ENCODE data around the gene INTS6. TPM values are rescaled to one million over a fixed set of nuclear protein-coding genes. Genes with fewer than 3 reads are reported as not detected.

The INTS6 gene
- total RNA-seq, 4 donors from 2014 or later: 22.4 to 35.0 (median 29.8) TPM

DNA sequence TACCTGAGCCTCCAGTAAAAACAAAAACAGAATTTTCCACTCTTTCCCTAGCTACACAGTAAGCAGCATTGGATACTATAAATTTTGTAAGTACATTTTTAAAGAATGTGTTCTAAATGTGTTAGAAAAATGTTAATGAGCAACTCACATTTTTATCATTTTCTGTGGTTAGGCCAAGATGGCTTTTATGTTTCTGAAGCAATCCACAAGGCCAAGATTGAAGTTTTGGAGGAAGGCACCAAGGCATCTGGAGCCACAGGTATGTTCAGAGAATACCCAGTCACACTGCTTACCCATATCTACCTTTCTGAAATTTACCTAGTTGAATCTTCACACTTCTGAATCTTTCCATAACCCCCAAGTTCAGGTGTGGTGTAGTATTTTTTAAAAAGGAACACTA is 91.7 kb downstream of the INTS6 start:
- TF ChIP-seq EP300 (IDR thresholded peaks at IDR 0.05): no peak
- no peak for TF ChIP-seq POLR2A (IDR thresholded peaks at IDR 0.05)
- TF ChIP-seq, protein P1, sequence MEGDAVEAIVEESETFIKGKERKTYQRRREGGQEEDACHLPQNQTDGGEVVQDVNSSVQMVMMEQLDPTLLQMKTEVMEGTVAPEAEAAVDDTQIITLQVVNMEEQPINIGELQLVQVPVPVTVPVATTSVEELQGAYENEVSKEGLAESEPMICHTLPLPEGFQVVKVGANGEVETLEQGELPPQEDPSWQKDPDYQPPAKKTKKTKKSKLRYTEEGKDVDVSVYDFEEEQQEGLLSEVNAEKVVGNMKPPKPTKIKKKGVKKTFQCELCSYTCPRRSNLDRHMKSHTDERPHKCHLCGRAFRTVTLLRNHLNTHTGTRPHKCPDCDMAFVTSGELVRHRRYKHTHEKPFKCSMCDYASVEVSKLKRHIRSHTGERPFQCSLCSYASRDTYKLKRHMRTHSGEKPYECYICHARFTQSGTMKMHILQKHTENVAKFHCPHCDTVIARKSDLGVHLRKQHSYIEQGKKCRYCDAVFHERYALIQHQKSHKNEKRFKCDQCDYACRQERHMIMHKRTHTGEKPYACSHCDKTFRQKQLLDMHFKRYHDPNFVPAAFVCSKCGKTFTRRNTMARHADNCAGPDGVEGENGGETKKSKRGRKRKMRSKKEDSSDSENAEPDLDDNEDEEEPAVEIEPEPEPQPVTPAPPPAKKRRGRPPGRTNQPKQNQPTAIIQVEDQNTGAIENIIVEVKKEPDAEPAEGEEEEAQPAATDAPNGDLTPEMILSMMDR (IDR thresholded peaks at IDR 0.05): no peak
- TF ChIP-seq POLR2AphosphoS5 (IDR thresholded peaks at IDR 0.05): no peak
- Histone ChIP-seq H3K36me3 (peaks cover 0 to 43% of the 10 kb centered on the region in 2 donors), H3K9me3 (no peaks in the 10 kb centered on the region), H3K27ac (no peak overlapping the region), H3K4me1 (peaks cover 0 to 18% (median 0%) of the 10 kb centered on the region in 3 donors), H3K27me3 (no peaks in the 10 kb centered on the region), H3K4me3 (no peak overlapping the region)
- no peak for ATAC-seq

DNA sequence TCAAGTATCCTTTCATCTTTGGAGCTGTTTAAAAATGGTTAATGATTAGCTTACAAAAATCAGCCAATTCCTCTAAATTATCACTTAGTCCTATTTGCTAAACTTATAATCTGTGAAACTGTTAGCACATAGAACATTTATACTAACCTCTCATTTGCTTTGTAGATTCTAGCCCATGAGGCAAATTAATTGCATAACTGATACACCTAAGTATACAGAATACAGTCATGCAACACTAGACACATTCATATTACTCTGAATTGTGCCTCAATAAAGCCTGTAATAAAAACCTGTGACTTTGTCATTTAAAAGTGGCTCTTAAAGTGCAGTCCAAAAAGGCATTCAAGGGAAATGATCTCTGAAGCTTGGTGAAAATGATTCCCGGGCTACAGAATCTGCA is 92.3 kb downstream of the INTS6 start:
- H3K4me1 ChIP-seq: peaks cover 0 to 18% (median 0%) of the 10 kb centered on the region in 3 donors
- no peak overlapping the region for H3K4me3 ChIP-seq
- no peaks in the 10 kb centered on the region for H3K27me3 ChIP-seq
- no peak overlapping the region for H3K27ac ChIP-seq
- TF ChIP-seq POLR2AphosphoS5 (IDR thresholded peaks at IDR 0.05) (no peak), EP300 (IDR thresholded peaks at IDR 0.05) (no peak), POLR2A (IDR thresholded peaks at IDR 0.05) (no peak)
- TF ChIP-seq, protein P1 (IDR thresholded peaks at IDR 0.05): no peak
- H3K9me3 ChIP-seq: no peaks in the 10 kb centered on the region
- no peak for ATAC-seq
- whole genome bisulfite sequencing, 2 donors (ENCODE audit: low coverage in 1 of 2): 80 to 100% methylated on average over 1 of the region's 1 CpG
- peaks cover 0 to 37% of the 10 kb centered on the region in 2 donors for H3K36me3 ChIP-seq

DNA sequence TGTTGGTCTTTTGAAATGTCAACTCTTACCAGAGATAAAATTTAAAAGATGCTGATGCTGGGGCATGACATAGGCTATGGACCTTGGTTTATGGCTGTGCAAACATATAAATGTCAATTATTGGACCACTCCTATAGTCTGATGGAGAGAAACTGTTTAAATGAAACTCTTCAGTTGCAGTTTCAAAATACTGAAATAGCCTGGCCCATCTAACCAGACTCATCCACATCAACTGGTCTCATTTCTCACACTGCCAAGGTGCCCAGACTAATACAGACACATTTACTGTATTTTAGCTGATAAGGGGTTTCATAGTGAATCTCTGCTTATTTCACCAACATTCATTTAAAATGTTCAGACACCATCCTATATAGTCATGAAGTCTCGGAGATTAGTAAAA is 93.5 kb downstream of the INTS6 start:
- TF ChIP-seq, protein P1 (IDR thresholded peaks at IDR 0.05): no peak
- TF ChIP-seq EP300 (IDR thresholded peaks at IDR 0.05) (no peak), POLR2A (IDR thresholded peaks at IDR 0.05) (no peak), POLR2AphosphoS5 (IDR thresholded peaks at IDR 0.05) (no peak)
- H3K9me3 ChIP-seq: no peaks in the 10 kb centered on the region
- WGBS, 2 donors (ENCODE audit: low coverage in 1 of 2): 92 to 100% methylated on average over 1 of the region's 1 CpG
- H3K36me3 ChIP-seq: peaks cover 0 to 28% of the 10 kb centered on the region in 2 donors
- H3K4me3 ChIP-seq: no peak overlapping the region
- ATAC-seq: no peak
- no peaks in the 10 kb centered on the region for H3K27me3 ChIP-seq
- H3K4me1 ChIP-seq: peaks cover 0 to 18% (median 0%) of the 10 kb centered on the region in 3 donors
- H3K27ac ChIP-seq: no peak overlapping the region

DNA sequence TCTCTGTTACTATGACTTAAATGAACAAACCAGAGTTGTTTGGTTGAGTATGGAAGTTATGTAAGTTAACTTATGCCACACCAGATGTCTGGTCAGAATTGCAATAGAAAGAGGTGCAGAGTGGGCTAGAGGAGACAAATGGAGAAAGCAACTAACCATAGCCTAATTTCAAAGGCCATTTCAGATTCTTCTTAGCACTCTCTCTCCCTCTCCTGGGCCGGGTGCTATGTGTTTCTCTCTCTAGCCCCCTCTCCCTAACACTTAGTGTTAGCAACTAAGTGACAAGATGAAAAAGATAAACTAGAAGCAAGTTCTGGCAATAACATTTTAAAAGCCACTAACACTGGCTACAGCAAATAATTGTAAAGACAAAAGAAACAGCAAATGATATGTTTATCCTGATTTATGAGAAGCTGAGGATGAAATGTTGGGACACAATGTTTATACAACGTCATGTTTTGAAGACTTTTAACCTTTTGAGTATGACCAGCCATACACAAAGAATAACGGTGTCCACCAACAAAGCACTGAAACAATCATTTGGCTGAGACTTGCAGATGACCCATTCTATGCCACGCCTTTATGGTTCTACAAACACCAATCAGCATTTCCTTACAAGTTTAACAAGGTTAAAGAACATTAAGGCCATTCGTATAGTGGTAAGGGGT is 94.8 kb downstream of the INTS6 start:
- no peak overlapping the region for H3K4me3 ChIP-seq
- TF ChIP-seq POLR2AphosphoS5 (IDR thresholded peaks at IDR 0.05): peak; percentile 18
- no peak for TF ChIP-seq EP300 (IDR thresholded peaks at IDR 0.05)
- TF ChIP-seq, protein P1 (IDR thresholded peaks at IDR 0.05): no peak
- no peak for TF ChIP-seq POLR2A (IDR thresholded peaks at IDR 0.05)
- no peak for ATAC-seq
- no peaks in the 10 kb centered on the region for H3K27me3 ChIP-seq
- WGBS, 2 donors (ENCODE audit: low coverage in 1 of 2): 29 to 63% methylated on average over 5 of the region's 5 CpGs
- peaks cover 0 to 21% of the 10 kb centered on the region in 2 donors for H3K36me3 ChIP-seq
- peak overlapping the region in 1 of 4 donors; percentile 28 for H3K27ac ChIP-seq
- peaks cover 0 to 18% (median 0%) of the 10 kb centered on the region in 3 donors for H3K4me1 ChIP-seq
- H3K9me3 ChIP-seq: no peaks in the 10 kb centered on the region

DNA sequence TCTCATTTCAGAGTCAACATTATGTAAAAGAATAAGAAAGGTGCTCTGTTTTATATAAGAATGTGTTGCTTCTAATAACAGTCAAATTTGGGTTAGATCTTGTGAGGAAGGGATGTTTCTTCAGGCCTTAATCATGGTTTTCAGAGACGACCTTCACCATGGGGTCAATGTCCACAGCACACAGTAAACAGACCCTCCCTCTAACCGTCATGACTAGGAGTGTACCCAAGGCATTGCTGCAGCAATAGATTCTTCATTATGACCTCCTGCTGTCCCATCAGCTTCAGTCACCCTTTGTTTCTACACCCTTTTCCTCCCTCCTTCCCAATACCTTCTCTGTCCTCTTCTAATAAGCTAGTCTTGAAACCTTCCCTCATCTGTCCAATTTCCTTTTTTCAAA is 97.6 kb downstream of the INTS6 start:
- peaks cover 0 to 18% (median 0%) of the 10 kb centered on the region in 3 donors for H3K4me1 ChIP-seq
- H3K9me3 ChIP-seq: no peaks in the 10 kb centered on the region
- no peaks in the 10 kb centered on the region for H3K27me3 ChIP-seq
- H3K27ac ChIP-seq: no peak overlapping the region
- H3K36me3 ChIP-seq: peaks cover 0 to 3% of the 10 kb centered on the region in 2 donors
- TF ChIP-seq POLR2AphosphoS5 (IDR thresholded peaks at IDR 0.05): no peak
- TF ChIP-seq, protein P1 (IDR thresholded peaks at IDR 0.05): no peak
- no peak for TF ChIP-seq EP300 (IDR thresholded peaks at IDR 0.05)
- TF ChIP-seq POLR2A (IDR thresholded peaks at IDR 0.05): no peak
- ATAC-seq: no peak
- 73 to 74% methylated on average over 2 of the region's 2 CpGs for WGBS, 2 donors (ENCODE audit: low coverage in 1 of 2)
- H3K4me3 ChIP-seq: no peak overlapping the region
